ENCODE data around the gene ZER1. TPM values are rescaled to one million over a fixed set of nuclear protein-coding genes. Genes with fewer than 3 reads are reported as not detected.

ZER1 gene
- total RNA-seq (89.6 and 94.1 TPM in 2 replicates), polyA plus RNA-seq (74.1 and 84.7 TPM in 2 replicates)

- peak within 1 kb of the TSS; percentile 96 for H3K27ac ChIP-seq
- no peak for TF ChIP-seq CTCF (IDR thresholded peaks at IDR 0.05; ENCODE audit: low read depth, low read length)
- H3K9me3 ChIP-seq (ENCODE audit: low read depth): no peaks in the 10 kb centered on the region
- DNase-seq (ENCODE audit: low read depth in 1 of 2, low spot score in 1 of 2): peak; percentile 95 to 96
- H3K27me3 ChIP-seq: no peaks in the 10 kb centered on the region
- peak within 1 kb of the TSS; percentile 97 for H3K4me3 ChIP-seq
- no peaks in the 10 kb centered on the region for H3K36me3 ChIP-seq
- peaks cover 5% of the 10 kb centered on the region for H3K4me1 ChIP-seq (ENCODE audit: low read depth)
These were observed at the start of gene ZER1 for GRCh38 chr9:128771745-128772519. TSS of gene ZER1 (minus strand) at chr9:128771927. CDS start at chr9:128755565, 16,362 bp downstream.

GRCh38 chr9:128820665-128821583 lies 49.2 kb upstream of the ZER1 start:
- TF ChIP-seq CTCF (IDR thresholded peaks at IDR 0.05; ENCODE audit: low read depth, low read length): no peak

GRCh38 chr9:128819716-128820664 lies 48.3 kb upstream of the ZER1 start:
- H3K4me3 ChIP-seq: peak overlapping the region; percentile 48
- H3K27ac ChIP-seq: no peak overlapping the region
- TF ChIP-seq CTCF (IDR thresholded peaks at IDR 0.05; ENCODE audit: low read depth, low read length): no peak
- peak; percentile 22 to 81 for DNase-seq (ENCODE audit: low read depth in 1 of 2, low spot score in 1 of 2)
- no peaks in the 10 kb centered on the region for H3K9me3 ChIP-seq (ENCODE audit: low read depth)
- H3K4me1 ChIP-seq (ENCODE audit: low read depth): peaks cover 10% of the 10 kb centered on the region
- no peaks in the 10 kb centered on the region for H3K27me3 ChIP-seq
- peaks cover 16% of the 10 kb centered on the region for H3K36me3 ChIP-seq

More at GRCh38 chr9:128820665-128821583, 49.2 kb upstream of the ZER1 start:
- H3K4me1 ChIP-seq (ENCODE audit: low read depth): peaks cover 10% of the 10 kb centered on the region
- peaks cover 19% of the 10 kb centered on the region for H3K36me3 ChIP-seq
- no peaks in the 10 kb centered on the region for H3K9me3 ChIP-seq (ENCODE audit: low read depth)
- no peaks in the 10 kb centered on the region for H3K27me3 ChIP-seq
- no peak overlapping the region for H3K27ac ChIP-seq
- H3K4me3 ChIP-seq: no peak overlapping the region
- no peak for DNase-seq (ENCODE audit: low read depth in 1 of 2, low spot score in 1 of 2)

- Histone ChIP-seq H3K27me3 (no peaks in the 10 kb centered on the region), H3K27ac (peak overlapping the region; percentile 96), H3K9me3 (ENCODE audit: low read depth) (no peaks in the 10 kb centered on the region), H3K4me1 (ENCODE audit: low read depth) (peaks cover 10% of the 10 kb centered on the region), H3K36me3 (peaks cover 9% of the 10 kb centered on the region), H3K4me3 (peak overlapping the region; percentile 48)
- TF ChIP-seq CTCF (IDR thresholded peaks at IDR 0.05; ENCODE audit: low read depth, low read length): no peak
- peak in 1 of 2 donors; percentile 65 for DNase-seq (ENCODE audit: low read depth in 1 of 2, low spot score in 1 of 2)
These were observed 47.4 kb upstream of the ZER1 start for GRCh38 chr9:128818839-128819715.
